Activated gamma-delta T cell treated with anti-CD3 and anti-CD28 coated beads, Interleukin-2, amount 50 U/mL, for 16 hours (primary cell): ENCODE measurements around the gene TLCD2.
"Not testable (repeated sequence)": the region's sequence is repeated elsewhere in the genome, so short reads cannot be mapped to it uniquely, and the experiment has no call there.

Source experiments
- DNase-seq: peaks from one replicate; pipeline ENCODE4 v3.0.0-alpha.2; 2020; ENCODE audit warnings: low read depth

TLCD2 gene

GRCh38 chr17:1735834-1736347, 25.7 kb upstream of the TLCD2 start:
- DNase-seq, result no peak

DNA sequence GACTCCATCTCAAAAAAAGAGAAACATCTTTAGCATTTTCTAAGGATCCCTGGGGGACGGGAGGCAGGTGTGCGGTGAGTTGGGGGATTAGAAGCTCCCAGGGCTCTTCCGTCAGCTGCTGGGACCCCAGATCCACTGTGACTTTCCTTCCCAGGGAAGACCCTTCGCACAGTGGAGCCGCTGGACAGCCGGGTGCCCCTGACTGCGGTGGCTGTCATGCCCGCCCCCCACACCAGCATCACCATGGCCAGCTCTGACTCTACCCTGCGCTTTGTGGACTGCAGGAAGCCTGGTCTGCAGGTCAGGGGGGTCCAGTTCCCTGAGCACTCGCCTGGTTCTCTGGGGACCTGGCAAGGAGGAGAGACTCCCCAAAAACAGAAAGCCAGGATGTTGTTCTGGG, 25.2 kb upstream of the TLCD2 start:
- no peak for DNase-seq

DNA sequence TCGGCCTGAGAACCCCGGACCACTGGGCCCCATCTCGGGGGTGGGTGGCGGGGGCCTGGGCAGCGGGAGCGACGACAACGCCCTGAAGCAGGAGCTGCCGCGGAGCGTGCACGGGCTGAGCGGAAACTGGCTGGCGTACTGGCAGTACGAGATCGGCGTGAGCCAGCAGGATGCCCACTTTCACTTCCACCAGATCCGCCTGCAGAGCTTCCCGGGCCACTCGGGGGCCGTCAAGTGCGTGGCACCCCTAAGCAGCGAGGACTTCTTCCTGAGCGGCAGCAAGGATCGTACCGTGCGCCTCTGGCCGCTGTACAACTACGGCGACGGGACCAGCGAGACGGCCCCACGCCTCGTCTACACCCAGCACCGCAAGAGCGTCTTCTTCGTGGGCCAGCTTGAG, 23.6 kb upstream of the TLCD2 start:
- DNase-seq, result no peak

- DNase-seq, result no peak
Observed at GRCh38 chr17:1732833-1733321, 22.7 kb upstream of the TLCD2 start.

GRCh38 chr17:1732241-1732832, 22.2 kb upstream of the TLCD2 start:
- no peak for DNase-seq

- DNase-seq, result no peak
Observed at GRCh38 chr17:1731194-1731506, 21.0 kb upstream of the TLCD2 start.

DNA sequence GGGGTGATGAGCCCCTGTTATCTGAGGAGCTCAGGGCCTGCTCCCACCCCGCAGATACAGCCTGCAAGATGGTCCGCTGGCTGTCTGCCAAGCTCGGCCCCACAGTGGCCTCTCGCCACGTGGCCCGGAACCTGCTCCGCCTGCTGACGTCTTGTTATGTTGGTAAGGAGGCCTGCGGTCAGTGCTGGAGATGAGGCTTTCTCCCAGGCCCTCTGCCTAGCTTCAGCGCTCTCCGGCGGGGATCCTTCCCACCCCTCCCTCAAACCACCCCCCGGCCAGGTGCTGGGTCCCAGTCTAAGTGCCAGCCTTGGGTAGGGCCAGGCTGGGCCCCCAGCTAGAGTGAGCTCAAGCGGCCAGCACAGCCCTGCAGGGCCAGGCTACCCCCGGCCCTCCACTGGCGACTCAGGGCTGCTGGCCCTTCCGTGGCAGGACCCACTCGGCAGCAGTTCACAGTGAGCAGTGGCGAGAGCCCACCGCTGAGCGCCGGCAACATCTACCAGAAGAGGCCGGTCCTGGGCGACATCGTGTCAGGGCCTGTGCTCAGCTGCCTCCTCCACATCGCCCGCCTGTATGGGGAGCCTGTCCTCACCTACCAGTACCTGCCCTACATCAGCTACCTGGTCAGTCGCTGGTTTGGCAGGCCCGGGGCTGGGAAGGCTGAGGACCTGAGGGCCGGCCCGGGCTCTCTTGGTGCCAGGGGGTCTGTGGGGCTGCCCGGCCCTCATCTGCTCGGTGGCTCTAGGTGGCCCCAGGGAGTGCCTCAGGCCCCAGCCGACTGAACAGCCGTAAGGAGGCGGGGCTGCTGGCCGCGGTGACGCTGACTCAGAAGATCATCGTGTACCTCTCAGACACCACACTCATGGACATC, 20.4 kb upstream of the TLCD2 start:
- DNase-seq, result no peak

- no peak for DNase-seq
Observed at GRCh38 chr17:1729966-1730325, 19.8 kb upstream of the TLCD2 start.

DNA sequence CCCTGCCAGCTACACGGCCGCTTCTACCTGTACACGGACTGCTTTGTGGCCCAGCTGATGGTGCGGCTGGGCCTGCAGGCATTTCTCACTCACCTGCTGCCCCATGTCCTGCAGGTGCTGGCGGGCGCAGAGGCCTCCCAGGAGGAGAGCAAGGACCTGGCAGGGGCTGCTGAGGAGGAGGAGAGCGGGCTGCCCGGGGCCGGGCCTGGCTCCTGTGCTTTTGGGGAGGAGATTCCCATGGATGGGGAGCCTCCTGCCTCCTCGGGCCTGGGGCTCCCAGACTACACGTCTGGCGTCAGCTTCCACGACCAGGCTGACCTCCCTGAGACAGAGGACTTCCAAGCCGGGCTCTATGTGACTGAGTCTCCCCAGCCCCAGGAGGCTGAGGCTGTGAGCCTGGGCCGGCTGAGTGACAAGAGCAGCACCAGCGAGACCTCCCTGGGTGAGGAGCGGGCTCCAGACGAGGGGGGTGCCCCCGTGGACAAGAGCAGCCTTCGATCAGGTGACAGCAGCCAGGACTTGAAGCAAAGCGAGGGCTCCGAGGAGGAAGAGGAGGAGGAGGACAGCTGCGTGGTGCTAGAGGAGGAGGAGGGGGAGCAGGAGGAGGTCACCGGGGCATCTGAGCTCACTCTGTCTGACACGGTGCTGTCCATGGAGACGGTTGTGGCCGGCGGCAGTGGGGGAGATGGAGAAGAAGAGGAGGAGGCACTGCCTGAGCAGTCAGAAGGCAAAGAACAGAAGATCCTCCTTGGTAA, 17.9 kb upstream of the TLCD2 start:
- DNase-seq, result no peak

- no peak for DNase-seq
Observed at GRCh38 chr17:1727258-1727789, 17.1 kb upstream of the TLCD2 start.

GRCh38 chr17:1726626-1727257, 16.6 kb upstream of the TLCD2 start:
- no peak for DNase-seq

- DNase-seq, result no peak
Observed at GRCh38 chr17:1725642-1726511, 15.7 kb upstream of the TLCD2 start.

DNA sequence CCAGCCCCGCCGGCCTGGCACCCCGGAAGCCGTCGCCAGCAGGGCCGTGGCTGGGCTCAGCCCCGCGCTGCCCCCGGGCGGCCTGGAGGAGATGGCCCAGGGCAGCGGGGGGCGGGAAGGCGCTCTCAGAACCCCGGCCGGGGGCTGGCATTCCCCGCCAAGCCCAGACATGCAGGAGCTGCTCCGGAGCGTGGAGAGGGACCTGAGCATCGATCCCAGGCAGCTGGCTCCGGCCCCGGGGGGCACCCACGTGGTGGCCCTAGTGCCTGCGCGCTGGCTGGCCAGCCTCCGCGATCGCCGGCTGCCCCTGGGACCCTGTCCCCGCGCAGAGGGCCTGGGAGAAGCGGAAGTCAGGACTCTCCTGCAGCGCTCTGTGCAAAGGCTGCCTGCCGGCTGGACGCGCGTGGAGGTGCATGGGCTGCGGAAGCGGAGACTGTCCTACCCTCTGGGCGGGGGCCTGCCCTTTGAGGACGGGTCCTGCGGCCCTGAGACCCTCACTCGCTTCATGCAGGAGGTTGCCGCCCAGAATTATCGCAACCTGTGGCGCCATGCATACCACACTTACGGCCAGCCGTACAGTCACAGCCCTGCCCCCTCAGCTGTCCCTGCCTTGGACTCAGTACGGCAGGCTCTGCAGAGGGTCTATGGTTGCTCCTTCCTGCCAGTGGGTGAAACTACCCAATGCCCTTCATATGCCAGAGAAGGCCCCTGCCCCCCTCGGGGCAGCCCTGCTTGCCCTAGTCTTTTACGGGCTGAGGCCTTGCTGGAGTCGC, 14.9 kb upstream of the TLCD2 start:
- DNase-seq, result no peak

- peak; percentile 77 for DNase-seq
Observed at GRCh38 chr17:1724351-1724868, 14.2 kb upstream of the TLCD2 start, which contains the start of gene WDR81. Gene WDR81 (plus strand): TSS chr17:1724704. CDS start chr17:1724960, 256 bp downstream.

DNA sequence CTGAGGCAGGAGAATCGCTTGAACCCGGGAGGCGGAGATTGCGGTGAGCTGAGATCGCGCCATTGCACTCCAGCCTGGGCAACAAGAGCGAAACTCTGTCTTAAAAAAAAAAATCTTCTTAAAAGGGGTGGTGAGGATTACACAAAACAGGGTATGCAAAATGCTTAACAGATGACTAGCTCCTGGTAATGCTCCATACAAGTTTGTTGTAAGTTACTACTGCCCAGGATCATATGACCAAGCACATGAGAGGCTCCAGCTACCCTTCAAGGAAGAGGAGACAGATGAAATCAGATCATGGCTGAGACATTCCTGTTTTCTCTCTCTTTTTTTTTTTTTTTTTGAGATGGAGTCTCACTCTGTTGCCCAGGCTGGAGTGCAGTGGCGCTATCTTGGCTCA, 11.8 kb upstream of the TLCD2 start:
- DNase-seq, result not testable (repeated sequence)

DNA sequence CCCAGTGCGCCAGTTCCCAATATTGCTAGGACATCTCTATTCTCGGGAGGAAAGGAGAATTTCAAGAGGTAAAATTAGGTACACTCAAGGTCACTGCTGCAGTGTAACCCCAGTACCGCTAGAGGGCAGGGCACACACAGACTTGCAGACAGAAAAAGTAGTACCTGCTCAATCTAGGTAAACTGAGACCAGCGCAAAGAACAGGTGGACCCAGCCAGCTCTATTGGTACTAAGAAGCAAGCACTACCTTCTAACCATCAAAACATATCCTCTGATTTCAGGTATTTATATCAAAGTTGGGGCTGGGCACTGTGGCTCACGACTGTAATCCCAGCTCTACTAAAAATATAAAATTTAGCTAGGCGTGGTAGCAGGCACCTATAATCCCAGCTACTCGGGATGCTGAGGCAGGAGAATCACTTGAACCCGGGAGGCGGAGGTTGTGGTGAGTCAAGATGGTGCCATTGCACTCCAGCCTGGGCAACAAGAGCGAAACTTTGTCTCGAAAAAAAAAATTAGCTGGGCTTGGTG, 10.7 kb upstream of the TLCD2 start:
- DNase-seq, result peak; percentile 53

DNA sequence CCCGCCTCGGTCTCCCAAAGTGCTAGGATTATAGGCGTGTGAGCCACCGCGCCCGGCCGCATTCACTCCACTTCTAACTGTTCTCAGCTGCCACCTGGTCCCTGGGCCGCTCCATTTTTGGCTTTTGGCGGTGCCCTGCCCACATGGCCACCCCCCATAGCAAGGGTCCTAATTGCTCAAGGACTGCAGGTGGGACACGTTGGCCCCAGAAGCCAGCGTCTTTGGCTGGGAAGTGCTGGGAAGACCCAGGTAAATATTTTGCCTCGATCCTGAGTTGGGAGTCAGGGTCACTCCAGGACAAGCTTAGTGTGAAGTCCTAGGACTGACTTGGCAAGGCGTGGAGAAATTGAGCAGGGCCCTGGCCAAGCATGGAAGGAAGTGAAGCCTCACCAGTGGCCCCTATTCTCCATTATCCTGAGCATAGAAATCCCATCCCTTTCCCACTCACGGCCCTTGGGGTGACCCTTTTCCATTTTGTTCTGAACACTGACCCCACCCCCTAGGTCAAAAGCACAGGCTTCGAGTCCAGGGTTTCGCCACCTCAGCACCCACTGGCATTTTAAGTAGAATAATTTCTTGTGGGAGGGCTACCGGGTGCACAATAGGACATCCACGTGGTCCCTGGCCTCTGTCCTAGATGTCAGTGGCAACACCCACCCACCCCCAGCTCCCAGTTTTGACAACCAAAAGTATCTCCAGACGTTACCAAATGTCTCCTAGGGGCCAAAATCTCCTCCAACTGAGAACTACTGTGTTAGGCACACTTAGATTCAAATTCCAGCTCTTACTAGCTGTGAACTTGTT, 8.4 kb upstream of the TLCD2 start:
- DNase-seq, result no peak

DNA sequence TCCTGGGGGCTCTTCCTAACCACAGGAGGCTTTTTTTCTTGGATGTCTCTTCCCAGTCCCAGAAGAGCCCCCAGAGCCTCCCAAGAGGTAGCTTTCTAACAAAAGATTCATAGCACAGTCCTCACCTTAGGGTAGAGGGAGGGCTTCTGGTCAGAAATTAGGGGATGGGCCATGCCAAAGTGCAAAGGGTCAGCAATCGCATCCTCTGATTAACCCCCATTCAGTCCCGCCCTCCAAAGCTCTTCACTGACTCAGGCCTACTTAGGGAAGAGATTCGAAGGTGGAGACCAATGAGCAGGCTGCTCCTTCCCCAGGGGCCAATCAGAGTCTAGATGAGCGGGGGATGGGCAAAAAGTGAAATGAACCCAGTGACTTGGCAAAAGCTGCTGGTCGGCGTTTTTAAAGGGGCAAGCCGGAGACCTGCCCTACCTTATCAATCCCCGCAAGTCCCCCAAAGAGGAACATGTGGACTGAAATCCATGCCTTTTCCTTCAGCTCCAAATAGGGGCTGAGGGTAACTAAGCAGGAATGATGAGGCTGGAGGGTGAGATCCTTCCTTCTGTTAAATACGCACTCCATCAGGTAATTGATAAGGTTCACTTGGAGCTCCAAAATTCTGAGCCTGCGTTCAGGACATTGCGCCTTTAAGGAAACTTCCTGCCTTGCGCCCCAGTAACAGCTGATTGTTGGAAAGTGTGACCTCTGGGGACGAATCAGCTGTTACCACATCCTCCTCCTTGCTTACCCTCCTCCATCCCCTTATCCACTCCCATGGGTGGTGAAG, 6.9 kb upstream of the TLCD2 start:
- DNase-seq, result peak; percentile 75
